ENCODE results near the gene SHCBP1L.

The SHCBP1L gene

GRCh38 chr1:182952677-182953444, at the start of gene SHCBP1L:
Gene SHCBP1L (minus strand): TSS chr1:182953166. CDS start chr1:182953133, 33 bp downstream.
- no peak for DNase-seq (ENCODE audit: low read depth in 2 of 2, low spot score in 1 of 2)

DNA sequence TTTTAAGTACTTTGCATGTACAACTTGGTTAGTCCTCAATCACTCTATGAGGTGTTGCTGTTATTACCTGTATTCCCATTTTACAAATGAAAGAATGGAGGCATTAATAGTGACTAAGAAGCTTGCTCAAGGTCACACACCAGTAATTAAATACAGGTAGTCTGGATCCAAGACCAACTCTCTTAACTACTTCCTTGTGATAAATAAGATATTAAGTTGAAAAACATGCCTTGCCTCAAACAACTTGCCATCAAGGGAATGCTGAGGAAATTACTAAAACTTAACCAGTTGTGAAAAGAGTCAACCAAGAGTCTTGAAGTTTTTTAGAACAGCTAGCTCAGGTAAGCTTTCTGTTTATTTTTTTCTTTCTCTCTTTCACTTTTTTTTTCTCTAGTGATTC, 49.3 kb upstream of the SHCBP1L start:
- DNase-seq (ENCODE audit: low read depth in 2 of 2, low spot score in 1 of 2) = no peak

DNA sequence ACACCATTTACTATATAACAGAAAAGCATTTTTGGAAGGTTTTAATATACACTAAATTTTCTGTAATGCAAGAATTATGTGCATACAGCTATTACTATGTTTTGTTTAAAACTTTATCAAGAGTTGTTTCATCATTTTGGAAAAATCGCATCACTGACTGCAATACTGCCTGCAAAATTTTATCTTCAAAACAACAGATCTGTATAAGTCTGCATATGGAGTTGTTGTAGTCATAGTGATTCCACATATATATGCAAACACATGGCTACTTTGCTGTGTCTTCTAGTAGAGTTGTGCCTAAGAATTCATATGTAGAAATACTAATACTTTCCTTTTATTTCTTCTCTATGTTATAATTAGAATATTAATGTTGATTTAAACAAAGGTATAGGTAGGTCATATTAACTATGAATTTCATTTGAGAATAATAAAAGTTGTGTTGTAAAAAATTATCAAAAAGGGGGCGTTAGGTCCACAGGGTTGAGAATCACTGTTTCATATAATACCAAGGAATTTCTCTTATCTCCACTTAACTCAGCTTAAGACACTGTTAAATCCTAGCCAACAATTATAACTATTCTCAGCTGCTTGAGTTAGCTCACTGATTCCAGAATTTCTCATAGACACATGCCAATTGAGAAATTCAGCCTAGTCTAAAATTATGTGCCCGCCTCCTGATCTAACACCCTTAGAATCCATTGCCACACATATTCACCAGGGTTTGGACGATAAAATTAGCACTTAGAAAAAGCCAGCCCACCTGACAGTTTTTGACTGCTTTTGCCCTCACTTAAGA, 47.4 kb upstream of the SHCBP1L start:
- no peak for DNase-seq (ENCODE audit: low read depth in 2 of 2, low spot score in 1 of 2)

DNA sequence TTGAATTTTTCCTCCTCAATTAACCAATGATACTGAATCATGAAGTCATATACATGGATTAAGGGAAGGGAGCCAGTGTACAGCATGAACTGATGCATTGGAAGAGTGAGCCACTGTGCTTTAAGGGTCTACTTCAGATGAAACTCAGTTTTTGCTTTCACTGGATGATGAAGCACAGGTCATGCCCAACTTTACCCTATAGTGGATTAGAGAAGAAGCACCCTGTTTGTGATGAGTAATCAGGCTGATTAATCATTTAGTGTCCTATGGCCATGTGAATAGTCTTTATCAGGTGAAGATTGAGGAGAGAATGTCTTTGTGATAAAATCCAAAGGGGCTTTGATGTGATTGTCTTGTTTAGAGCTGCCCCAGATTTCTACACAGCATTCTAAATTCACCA, 45.5 kb upstream of the SHCBP1L start:
- no peak for DNase-seq (ENCODE audit: low read depth in 2 of 2, low spot score in 1 of 2)

GRCh38 chr1:182996816-182997215, 43.9 kb upstream of the SHCBP1L start:
- DNase-seq (ENCODE audit: low read depth in 2 of 2, low spot score in 1 of 2) = no peak

GRCh38 chr1:182995894-182996293, 42.9 kb upstream of the SHCBP1L start:
- DNase-seq (ENCODE audit: low read depth in 2 of 2, low spot score in 1 of 2) = no peak

GRCh38 chr1:182993746-182994145, 40.8 kb upstream of the SHCBP1L start:
- no peak for DNase-seq (ENCODE audit: low read depth in 2 of 2, low spot score in 1 of 2)

DNA sequence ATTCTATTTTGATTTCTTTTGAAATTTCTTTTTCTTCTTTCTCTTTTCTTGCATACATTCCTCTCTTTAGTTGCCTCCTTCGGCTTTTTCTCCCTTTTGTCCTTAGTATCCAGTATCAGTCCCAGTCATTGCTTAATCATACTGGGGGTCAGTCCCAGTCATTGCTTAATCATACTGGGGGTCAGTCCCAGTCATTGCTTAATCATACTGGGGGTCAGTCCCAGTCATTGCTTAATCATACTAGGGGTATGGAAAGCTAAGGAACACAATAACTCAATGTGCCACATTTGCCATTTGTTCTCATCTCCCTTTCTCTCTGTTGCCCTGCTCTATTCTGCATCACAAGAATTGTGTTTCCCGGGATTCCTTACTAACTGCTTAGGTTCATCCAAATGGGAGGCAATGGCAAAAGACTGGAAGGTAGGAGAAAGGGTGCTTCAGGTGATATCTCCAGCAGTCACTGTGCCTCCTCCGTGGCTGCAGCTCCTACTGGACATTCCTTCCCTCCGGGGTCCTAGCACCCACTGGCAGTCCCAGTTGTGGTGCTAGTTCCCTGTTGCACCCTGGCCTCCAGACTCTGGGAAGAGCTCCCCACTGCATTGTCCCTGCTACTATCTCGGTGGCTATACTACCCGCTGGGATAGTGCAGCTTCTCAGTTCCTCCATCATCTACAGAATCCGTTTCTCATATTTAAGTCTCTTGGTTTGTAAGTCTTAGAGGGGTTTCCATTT, 37.6 kb upstream of the SHCBP1L start:
- no peak for DNase-seq (ENCODE audit: low read depth in 2 of 2, low spot score in 1 of 2)

- no peak for DNase-seq (ENCODE audit: low read depth in 2 of 2, low spot score in 1 of 2)
Measured at GRCh38 chr1:182985876-182986275, 32.9 kb upstream of the SHCBP1L start.

GRCh38 chr1:182984621-182985020, 31.7 kb upstream of the SHCBP1L start:
- DNase-seq (ENCODE audit: low read depth in 2 of 2, low spot score in 1 of 2) = no peak

DNA sequence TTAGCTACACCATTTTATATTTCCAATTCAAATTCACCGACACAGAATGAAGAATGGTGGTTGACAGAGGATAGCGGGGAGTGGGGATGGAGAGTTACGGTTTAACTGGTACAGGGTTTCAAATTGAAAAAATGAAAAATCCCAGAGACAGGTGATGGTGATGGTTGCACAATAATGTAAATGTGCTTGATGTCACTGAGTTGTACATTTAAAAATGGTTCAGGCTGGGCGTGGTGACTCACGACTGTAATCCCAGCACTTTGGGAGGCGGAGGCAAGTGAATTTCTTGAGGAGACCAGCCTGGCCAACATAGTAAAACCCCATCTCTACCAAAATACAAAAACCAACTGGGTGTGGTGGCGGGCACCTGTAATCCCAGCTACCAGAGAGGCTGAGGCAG, 31.2 kb upstream of the SHCBP1L start:
- DNase-seq (ENCODE audit: low read depth in 2 of 2, low spot score in 1 of 2) = no peak

GRCh38 chr1:182978151-182978853, 25.3 kb upstream of the SHCBP1L start:
- no peak for DNase-seq (ENCODE audit: low read depth in 2 of 2, low spot score in 1 of 2)

- DNase-seq (ENCODE audit: low read depth in 2 of 2, low spot score in 1 of 2) = no peak
Measured at GRCh38 chr1:182977480-182977879, 24.5 kb upstream of the SHCBP1L start.

DNA sequence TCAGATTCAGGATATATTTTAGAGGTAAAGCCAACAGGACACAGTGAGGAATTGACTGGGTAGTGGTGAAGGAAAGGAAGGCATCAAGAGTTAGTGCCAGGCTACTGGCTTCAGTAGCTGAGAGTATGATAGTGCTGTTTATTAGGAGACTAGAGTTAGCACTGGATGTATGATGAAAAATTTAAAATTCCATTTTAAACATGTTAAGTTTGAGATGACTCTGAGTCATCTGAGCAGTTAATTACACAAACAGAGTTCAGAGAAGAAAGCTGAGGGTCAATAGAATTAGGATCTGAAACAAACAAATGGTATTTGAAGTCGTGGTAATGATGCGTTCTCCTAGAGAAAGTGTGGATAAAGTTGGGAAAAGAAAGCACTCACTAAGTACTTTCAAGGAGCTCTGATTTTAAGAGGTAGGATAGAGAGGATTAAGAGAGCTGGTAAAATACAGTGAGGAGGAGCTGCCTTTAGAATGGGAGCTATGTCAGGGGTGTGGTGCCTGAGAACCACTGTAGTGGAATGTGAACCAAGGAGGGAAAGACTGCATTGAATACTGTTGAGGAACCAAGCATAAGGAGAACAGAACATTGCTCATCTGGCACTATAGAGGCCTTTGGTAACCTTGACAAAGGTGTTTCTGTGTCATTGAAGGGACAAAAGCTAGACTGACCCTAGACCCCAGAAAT, 21.7 kb upstream of the SHCBP1L start:
- DNase-seq (ENCODE audit: low read depth in 2 of 2, low spot score in 1 of 2) = no peak

- no peak for DNase-seq (ENCODE audit: low read depth in 2 of 2, low spot score in 1 of 2)
Measured at GRCh38 chr1:182972829-182973228, 19.9 kb upstream of the SHCBP1L start.

- no peak for DNase-seq (ENCODE audit: low read depth in 2 of 2, low spot score in 1 of 2)
Measured at GRCh38 chr1:182972231-182972630, 19.3 kb upstream of the SHCBP1L start.

DNA sequence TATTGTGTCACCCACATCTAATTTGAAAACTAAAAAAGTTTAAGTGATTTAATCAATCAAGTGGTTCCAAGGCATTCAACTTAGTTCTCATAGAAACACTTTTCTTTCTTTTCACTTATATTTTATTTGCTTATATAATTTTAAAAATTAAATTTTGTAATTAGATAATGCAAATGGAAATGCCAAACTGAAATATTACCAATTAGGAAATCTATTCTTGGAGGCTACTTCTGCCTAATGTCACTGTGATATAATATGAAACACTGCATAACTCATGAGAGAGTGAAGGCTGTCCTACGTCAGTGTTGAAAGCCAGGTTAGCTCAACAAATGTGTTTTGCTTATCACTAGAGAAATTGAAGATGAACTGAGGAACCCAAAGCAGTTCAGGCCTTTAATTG, 18.3 kb upstream of the SHCBP1L start:
- DNase-seq (ENCODE audit: low read depth in 2 of 2, low spot score in 1 of 2) = no peak

DNA sequence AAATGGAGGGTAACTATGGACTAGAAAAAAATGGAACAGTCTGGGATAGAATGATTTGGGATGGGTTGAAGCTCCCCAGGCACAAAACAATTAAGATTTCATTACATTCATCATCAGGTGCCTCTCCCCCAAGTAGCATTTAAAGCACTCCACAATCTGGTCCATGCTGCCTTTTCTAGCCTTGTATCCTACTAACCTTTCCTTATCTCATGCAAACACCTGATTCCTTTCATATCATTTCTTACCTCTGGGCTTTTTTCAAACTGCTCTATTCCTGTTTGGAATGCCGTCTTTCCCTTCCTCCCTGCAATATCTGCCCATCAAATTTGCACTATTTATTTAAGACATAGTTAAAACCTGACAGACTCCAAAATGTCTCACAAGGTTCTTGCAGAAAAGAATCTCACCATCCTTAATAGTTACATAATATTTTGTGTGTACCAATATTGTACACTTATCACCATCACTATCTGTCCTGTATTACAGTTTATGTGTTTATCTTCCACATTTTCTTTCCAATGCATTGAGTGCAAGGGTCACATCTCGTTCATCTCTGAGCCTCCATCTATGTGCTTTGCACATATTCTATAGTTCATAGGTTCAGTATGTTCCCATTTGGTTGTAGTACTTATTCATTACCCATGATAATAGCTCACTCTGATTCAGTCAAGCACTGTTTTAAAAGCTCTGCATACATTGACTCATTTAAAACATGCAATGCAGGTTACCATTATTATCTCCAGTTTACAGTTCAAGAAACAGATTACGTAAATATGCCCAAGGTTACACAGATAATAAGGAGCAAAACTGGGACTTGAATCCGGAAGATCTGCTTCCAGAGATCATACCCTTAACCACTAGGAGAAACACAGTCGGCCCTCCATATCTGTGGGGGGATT, 16.1 kb upstream of the SHCBP1L start:
- no peak for DNase-seq (ENCODE audit: low read depth in 2 of 2, low spot score in 1 of 2)

DNA sequence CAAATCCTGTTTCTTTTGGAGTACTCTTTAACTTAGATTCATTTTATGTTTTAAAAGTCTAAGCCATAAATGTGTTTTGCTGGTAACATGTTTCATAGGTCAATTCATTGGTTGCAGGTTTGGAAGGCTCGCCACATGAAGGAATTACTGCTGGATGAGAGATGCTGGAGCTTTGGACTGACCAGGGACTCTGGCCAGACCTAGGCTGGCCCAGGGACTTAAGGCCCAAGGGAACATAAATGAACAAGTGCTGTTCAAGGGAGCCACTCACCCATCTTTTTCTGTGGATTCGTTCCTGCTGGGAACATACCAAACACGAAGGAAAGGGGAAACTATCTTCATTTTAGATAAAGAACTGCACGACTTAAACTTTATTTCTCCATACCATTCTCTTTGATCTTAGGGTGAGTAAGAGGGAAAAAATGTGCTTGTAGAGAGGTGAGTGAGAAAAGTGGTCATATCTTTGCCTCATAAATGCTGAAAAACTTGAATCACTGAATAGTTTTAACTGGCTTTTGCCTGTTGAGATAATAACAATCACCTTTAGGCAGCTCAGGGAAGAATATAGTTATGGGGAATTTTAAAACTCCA, 15.3 kb upstream of the SHCBP1L start:
- no peak for DNase-seq (ENCODE audit: low read depth in 2 of 2, low spot score in 1 of 2)

Data from stimulated activated CD8-positive, alpha-beta memory T cell treated with anti-CD3 and anti-CD28 coated beads, Interleukin-4, amount 100 ng/mL, for 4 hours (primary cell).